LoVo (cell line): Measurements from ENCODE around the gene PFKFB3.
"Not testable (repeated sequence)": the region's sequence is repeated elsewhere in the genome, so short reads cannot be mapped to it uniquely, and the experiment has no call there.

Experiments
- DNase-seq: peaks from one replicate; pipeline ENCODE4 v3.0.0-alpha.2; 2016; ENCODE audit warnings: low spot score

The PFKFB3 gene

DNA sequence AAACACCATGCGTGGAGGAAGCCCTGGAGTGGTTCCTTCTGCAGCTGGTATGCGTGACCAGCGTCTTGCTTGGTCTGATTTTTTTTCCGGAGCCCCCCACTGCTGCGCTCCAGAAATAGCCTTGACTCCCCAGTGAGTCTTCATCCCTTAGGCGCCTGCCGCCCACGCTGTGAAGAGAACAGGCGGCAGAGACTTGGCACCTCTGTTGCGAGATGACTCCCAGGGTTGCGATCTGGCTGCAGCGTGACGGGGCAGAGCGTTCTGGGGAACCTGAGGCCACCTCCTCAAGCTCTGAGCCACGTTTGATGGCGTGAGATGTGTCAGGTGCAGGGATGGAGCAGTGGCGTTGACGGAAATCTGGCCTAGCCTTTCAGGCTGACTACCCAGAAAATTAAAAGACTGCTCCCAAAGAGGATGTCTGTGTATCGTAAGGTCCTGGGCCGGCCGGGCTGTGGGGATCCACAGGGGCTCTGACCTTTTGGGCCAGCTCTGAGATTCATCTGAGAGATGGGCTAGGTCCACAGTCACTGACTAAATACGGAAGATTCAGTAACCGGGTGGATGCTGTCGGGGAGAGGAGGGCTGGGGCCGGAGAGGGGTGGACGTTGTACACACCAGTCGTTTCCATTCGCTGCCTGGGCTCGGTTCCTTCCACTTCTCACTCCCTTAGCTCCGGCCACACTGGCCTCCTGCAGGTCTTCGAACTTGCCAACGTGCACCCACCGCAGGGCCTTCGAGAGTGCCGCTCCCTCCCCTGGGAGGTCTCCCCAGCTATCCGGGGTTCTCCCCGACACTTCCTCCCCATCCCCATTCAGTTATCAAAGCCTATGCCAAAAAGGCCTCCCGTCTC is 33.8 kb downstream of the PFKFB3 start:
- DNase-seq: no peak

DNA sequence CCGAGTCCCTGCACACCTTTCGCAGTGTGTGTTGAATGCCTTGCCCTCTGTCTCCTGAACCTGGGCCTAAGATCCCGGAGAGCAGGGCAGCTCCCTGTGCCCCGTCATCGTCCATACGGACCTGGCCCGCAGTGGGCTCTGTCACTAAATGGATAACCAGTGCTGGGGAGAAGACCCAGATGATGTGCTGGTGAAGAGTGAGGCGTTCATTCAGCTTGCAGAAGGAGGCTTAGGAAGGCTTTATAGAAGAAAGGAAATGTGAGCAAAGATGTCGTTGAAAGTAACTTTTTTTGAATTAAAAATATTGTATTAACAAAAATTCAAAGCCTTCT is 34.4 kb downstream of the PFKFB3 start:
- no peak for DNase-seq

DNA sequence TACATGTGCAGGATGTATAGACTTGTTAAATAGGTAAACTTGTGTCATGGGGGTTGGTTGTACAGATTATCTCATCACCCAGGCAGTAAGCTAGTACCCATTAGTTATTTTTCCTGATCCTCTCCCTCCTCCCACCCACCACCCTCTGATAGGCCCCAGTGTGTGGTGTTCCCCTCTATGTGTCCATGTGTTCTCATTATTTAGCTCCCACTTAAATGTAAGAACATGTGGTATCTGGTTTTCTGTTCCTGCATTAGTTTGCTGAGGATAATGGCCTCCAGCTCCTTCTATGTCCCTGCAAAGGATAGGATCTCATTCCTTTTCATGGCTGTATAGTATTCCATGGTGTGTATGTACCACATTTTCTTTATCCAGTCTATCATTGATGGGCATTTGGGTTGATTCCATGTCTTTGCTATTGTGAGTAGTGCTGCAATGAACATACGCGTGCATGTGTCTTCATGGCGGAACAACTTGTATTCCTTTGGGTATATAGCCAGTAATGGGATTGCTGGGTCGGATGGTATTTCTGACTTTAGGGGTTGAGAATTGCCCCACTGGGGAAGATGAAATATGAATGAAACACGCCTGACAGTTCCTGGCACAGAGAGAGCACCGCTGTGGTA is 36.0 kb downstream of the PFKFB3 start:
- DNase-seq: not testable (repeated sequence)

DNA sequence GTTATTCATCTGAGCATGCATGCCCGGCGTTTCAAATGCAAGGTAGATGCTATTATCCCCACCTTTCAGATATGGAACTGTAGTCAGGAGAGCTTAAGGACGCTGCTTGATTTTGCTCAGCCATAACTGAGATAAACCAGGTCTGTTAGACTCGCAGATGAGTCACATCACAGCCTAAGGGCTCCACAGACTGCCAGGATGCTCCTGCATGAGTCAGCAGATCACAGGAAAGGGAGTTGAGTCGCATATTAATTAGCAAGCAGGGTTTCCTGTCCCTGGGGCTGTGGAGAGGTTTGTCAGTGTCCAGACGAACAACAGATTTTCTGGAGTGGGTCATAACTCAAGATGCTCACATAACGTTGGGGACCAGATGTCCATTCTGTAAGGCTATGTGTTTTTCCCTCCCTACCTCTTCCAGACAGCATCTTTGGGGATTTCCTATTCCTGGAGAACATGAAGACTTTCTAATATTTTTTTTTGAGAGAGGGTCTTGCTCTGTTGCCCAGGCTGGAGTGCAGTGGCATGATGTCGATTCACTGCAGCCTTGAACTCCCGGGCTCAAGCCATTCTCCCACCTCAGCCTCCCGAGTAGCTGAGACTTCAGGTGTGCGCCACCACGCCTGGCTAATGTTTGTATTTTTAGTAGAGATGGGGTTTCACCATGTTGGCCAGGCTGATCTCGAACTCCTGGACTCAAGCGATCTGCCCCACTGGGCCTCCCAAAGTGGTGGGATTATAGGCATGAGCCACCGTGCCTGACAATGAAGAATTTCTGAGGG is 36.7 kb downstream of the PFKFB3 start:
- DNase-seq: peak; percentile 84

DNA sequence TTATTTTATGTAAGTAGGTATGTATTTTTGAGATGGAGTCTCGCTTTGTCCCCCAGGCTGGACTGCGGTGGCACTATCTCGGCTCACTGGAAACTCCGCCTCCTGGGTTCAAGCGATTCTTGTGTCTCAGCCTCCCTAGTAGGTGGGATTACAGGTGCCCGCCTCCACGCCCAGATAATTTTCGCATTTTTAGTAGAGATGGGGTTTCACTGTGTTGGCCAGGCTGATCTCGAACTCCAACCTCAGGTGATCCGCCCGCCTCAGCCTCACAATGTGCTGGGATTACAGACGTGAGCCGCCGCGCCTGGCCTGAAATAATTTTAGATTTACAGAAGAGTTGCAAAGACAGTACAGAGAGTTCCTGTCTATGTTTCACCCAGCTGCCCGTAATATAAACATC is 37.5 kb downstream of the PFKFB3 start:
- no peak for DNase-seq

DNA sequence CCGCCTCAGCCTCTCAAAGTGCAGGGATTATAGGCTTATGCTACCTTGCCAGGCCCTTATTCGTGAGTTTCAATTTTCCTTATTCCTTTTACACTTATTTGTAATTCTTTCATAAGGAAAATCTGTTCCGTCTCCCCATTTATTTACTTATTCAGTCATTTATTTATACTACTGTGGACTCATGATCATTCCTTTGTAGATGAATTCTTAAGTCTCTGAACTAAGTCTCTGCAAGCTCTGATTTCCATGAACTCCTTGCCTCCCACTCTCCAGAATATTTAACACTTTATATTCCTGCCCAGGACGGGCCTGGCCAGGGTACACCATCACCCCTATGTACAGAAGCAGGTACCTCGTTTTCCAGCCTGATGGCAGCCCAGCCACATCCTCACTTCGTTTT is 39.4 kb downstream of the PFKFB3 start:
- DNase-seq: no peak

DNA sequence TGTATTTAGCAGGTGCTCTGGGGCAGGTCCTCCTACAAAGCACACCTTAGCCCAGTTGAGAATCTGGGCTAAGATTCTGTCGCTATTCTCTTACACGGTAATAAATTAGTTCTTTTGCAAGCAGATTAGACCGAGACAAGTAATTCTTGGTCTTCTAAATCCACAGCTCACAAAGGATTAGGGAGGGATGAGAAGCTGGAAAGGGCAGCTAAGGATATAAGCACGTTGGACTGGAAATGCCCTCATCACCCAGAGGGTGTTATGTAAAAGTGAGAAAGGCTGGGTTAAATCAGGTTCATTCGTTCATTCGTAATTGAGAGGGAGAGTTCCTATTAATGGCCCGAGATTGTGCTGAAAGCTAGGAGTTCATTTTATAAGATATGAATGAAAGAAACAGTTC is 41.8 kb downstream of the PFKFB3 start:
- DNase-seq: no peak

DNA sequence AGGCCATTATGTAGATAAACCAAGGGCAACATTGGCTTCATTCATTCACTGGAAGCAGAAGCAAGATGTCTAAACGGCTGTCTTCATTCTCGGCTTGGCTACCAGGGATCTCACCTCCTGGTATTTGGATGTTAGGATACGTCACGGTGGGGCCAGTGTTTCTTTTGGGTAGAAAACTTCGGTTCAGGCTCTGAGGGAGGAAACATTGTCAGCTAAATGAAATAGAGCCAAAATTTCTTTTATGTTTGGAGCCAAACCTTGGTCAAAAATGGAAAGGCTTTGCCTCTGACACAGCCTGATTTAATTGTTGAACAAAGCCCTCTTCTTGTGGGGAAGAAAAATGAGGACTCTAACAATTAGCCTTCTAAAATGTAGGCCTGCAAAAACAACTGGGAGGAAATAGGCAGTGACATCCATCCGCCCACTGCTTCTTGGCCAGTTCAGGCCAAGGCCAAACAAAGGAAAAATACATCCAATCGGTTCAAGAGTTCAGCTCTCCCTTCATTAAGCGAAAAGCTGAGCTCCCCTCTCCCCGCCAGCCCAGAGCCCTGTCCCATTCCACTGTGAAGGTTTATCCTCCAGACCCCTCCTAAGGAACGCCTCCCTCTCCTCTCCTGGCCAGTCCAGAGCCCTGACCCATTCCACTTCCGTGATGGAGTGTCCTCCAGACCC is 44.4 kb downstream of the PFKFB3 start:
- no peak for DNase-seq

DNA sequence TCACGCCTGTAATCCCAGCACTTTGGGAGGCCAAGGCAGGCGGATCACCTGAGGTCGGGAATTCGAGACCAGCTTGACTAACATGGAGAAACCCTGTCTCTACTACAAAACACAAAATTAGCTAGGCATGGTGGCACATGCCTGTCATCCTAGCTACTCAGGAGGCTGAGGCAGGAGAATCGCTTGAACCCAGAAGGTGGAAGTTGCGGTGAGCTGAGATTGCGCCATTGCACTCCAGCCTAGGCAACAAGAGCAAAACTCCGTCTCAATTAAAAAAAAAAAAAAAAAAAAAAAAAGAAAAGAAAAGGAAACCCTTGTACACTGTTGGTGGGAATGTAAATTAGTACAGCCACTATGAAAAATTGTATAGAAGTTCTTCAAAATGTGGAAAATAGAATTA is 46.2 kb downstream of the PFKFB3 start:
- not testable (repeated sequence) for DNase-seq

DNA sequence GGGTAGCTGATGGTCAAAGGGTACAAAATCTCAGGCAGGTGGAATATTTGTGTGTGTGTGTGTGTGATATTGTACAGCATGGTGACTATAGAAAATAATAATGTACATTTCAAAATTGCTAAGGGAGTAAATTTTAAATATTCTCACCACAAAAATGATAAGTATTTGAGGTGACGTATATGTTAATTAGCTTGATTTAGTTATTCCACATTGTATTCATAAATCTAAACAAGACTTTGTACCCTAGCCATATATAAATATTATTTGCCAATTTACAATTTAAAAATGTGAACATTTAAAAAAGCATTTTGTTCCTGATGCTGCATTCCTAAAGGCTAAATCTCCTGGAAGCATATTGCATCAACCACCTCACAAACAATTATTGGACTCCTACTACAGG is 47.0 kb downstream of the PFKFB3 start:
- DNase-seq: no peak

DNA sequence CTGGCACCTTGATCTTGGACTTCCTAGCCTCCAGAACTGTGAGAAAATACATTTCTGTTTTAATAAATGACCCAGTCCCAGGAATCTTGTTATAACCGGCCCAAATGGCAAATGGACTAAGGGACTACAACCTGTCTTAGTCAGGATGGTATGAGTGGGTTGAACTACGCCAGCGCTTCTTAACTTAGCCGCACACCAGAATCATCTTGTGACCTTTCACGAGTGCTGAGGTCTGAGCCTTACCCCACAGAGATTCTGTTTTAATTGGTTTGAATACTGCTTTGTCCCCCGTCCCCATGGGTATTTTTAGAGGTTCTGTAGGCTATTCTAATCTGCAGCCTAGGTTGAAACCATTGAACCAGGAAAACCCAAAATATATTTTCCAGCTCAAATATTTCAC is 48.0 kb downstream of the PFKFB3 start:
- DNase-seq: no peak

DNA sequence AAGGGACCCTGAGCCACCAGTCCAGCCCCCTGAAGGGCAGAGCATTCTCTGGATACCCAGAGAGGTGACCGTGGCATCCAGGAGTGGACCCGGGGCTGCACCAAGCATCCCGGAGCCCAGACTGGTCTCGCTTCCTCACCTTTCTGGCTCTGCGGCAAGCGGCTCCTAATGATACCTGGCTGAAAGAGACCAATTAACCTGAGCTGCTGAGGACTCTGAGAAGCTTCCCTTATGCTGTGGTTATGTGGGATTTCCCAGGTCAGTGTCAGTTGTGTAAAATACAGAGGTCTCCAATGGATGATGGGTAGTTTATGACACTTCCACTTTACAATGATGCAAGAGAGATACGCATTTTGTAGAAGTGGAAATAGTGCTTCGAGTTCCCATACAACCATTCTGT is 51.5 kb downstream of the PFKFB3 start:
- DNase-seq: no peak

DNA sequence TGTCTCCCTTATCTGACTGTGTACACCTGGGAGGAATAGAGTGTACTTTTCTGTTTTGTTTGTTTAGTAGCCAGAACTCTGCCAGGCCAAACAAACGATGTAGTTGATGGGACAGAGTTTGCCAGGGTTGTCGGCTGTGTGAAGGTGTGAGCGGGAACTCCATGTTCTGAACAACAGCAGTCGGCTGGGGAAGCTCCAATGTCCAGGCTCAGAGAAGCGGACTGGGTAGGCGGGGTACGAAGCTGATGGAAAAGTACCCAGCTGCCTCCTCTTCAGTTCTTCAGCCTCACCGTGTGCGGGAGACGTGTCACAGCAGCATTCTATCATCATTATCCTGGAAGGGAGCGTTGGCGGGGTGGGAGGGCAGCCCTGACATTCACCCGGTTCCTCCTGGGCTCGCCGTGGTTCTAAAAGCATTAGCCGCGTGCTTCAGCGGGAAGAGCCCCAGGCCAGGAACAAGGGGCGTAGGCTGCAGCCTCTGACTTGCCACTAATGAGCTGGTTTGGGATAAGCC is 52.9 kb downstream of the PFKFB3 start:
- no peak for DNase-seq

DNA sequence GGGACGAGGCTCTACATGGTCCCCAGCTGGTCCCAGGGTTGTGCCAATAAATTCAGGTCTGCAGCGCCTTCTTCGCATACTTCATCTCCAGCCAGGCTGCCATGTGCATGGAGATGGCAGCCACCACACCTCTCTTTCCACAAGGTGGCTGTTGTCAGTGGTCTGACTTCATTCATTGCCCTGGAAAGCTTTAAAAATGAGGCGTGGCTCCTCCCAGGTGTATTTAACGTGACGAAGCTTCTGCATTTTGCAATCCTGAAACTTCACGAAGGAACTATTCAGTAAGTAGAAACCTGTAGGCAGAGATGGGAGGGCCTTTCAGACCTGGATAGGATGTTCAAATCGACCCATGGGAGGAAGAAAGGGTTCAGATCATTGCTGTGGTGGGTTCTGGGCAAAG is 53.7 kb downstream of the PFKFB3 start:
- no peak for DNase-seq

DNA sequence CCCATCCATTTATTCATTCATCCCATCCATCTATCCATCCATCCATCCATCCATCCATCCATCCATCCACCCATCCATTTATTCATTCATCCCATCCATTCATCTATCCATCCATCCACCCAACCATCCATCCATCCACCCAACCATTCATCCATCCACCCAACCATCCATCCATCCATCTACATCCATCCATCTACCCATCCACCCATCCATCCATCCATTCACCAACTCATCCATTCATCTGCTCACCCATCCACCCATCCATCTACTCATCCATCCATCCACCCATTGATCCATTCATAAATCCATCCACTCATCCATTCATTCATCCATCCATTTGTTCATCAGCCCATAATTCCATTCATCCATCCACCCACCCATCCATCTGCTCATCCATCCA is 56.4 kb downstream of the PFKFB3 start:
- no peak for DNase-seq

DNA sequence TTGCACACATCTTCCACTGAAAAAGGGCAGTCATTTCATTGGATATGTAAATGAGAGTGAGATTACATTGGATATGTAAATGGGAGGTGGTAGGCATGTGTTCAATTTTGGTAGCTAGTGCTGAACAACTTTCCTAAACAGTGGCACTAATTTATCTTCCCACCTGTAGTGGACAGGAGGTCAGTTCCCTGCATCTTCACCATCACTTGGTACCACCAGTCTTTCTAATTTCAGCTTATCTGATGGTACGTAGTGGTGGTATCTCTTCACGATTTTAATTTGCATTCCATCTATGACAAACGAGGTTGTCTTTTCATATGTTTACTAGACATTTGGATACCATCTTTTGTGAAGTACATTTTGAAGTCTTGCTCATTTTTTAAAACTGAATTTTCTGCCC is 58.1 kb downstream of the PFKFB3 start:
- DNase-seq: no peak

DNA sequence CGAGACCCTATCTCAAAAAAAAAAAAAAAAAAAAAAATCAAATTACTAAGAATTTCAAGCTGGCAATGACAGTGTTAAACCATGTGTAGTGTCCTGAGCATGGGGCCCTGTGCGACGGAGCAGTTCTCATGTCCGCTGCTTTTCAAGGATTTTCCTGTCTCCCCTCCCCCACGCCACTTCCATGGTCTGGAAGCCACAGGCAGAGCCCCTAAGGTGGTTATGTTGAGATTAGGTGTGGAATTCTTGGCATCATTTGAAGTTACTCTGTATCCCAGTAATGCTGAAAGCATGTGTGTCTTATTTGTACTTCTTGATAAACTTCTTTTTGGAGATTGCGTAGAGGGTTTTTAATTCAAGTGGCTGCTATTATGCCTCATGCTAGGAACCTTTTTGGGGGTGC is 65.2 kb downstream of the PFKFB3 start:
- DNase-seq: no peak

DNA sequence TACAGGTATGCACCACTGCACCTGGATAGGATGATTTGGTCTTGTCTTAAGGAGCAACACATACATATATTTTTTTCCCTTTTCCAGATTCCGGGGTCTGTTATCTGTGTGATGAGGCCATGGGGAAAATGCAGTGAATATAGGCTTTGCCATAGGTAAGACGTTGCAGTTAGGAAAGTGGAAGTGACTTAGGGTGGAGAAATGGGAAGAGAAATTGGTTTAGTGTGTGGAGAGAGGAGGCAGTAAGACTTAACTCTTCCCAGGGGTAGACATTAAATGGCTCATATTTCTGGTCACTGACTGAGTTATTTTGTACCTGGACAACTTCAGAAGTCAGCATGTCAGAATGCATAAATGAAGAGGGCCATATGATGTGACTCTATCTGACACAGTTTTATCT is 66.7 kb downstream of the PFKFB3 start:
- no peak for DNase-seq

DNA sequence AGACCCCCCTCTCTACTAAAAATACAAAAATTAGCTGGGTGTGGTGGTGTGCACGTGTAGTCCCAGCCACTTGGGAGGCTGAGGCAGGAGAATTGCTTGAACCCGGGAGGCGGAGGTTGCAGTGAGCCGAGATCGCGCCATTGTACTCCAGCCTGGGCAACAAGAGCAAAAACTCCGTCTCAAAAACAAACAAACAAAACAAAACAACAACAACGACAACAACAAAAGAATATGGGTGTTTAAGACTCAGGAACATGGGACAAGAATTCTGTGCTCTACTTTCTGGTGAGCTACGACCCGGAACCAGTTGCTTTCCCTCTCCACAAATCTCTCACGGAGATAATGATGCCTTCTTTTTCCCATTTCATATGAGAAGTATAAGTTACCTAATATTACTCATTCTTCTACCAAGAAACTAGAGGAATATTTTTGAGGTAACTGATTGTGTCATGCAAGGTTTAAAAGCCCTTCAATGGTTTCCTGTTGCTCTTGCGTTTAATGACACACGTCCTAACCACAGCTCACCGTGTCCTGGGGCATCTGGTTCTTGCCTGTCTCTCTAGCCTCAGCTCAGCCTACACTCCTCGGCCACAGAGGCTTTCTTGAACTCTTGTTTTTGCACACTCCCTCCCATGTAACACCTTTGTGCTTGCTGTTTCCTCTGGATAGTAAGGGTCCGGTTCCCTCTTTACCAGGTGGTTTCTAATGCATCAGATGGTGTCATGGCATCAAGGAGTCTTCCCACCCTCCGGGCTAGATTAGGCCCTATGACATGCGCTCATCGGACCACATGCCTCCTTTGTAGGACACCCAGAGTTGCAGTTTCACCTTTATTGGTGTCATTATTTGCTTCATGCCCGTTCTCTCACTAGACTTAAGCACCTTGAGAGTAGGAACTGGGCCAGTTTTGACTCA is 67.5 kb downstream of the PFKFB3 start:
- no peak for DNase-seq

DNA sequence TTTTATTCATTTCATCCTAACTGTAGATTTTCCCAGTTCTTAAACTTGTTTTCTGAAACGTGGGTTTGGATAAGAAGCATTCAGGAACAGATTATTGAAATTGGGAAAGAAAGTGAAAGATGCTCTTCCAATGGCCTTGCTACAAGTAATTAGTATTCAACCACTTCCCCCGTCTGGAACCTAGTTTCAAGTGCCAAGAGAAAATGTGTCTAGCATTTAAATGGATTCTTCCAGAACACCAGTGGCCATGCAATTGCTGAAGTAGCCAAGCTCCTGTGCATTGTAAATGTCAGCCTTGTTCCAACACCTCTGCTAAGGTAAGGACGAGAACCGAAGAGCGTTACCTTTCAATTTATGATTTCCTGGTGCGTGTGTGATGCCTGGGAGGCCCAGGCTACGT is 68.2 kb downstream of the PFKFB3 start:
- DNase-seq: no peak

DNA sequence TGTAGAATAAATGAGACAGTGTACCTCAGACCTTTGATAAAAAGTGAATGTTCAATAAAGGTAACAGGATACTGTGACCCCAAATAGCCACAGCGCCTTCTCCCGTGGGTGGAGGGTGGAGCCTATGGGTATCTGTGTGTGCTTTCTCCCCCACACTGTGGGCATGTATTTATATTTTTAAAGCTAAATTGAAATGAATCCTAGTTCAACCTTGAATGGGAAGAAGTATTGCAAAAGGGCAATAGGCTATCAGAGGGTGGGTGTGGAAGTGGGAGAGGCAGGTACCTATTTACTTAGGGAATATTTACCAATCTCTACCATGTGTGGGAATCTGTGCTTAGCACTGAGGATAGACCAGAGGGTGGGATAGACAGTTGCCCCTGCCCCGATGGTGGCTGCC is 68.9 kb downstream of the PFKFB3 start:
- no peak for DNase-seq
